Skin of body (tissue), 2 donors: ENCODE measurements around the gene RNF141. TPM values are rescaled to one million over a fixed set of nuclear protein-coding genes. Genes with fewer than 3 reads are reported as not detected.

Experiments used
- DNase-seq: peaks from one replicate; lab custom pipeline; 2025; lab: John Stamatoyannopoulos, UW
- total RNA-seq: library from RNA; depleted of rRNA; stranded (reverse); fragments of >200 nt; gene quantifications from one replicate; pipeline ENCODE4 v1.2.3, GENCODE V29; 2014

Gene RNF141
- total RNA-seq, 1 donor from 2014 or later: 34.2 TPM

DNA sequence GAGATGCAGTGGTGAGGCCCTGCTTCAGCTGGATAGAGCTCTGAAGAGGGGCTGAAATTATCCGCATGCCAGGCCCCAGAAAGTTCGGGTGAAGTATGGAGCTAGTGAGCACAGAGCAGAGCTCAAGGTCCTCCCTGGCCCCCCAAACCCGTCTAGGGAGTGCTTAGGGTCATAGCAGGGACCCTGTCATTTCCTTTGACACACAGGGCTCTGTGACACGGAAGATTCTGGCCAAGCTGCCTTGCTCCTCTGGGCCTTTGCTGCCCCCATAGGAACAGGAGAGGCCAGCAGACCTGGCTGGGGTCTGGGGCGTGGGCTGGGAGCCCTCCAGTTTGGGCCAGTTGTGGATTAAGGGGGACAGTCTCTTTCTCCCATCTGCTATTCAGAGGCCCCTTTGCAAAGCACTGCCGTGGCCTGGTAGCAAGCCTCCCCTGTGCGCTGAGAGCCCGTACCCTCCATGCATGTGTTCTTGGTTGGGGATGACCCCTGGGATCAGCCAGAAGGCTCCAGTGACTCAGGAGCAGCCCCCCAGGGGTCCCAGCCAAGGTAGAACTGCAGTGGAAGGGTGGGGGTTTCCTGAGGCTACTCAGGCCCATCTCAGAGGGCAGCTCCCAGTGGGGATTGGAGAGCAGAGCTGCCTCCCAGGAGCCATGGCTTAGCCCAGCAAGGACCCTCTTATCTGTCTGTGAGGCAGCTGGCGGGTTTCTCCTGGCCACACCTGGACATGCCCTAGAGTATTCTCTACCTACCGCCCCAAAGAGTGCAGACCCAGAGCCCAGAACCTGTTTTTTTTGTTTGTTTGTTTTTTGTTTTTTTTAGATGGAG is 42.3 kb downstream of the RNF141 start:
- DNase-seq: no peak

DNA sequence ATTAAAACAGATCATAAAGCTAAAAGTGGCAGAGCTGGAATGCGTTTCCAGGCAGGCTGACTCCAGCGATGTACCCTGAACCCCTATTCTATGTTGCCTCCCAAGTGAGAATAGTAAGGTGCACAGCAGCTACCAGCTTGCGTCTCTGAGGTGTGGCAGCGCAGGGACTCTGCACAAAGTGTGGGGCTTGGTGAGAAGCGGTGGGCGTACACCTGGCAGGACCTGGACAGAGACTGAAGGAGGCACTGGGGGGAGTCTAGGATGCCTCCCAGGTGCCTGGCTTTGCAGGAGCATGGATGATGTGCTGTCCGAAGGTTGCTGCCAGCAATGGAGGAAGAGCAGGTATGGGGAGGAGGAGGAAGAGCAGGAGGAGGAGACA is 43.0 kb downstream of the RNF141 start:
- no peak for DNase-seq

DNA sequence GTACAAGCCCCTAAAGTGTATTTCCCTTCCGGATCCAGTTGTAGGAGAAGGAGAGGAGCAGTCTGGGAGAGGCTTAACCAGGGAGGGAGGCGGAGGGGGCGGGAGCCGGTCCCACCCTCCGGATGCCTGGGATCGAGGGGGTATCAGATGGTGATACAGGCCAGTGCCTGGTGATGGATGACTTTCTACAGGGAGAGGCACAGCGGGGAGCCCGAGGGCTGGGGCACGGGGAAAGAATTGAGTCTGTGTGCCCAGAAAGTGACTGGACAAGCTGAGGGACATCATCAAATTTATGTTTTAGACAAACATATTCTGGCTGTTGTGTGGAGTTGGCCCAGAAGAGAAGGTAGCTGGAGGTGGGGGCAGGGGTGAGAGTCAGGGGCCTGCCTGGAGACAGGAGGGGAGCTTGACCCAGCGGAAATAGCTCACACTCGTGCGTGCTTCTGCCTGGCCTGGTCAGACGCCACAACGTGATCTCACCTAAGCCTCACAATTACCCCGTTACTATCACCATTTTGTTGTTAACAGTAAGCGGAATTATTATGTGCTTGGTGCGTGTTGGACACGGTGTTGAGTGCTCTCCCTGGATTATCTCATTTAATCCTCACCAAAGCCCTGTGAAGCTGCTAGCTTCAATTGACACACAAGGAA is 43.5 kb downstream of the RNF141 start:
- DNase-seq: no peak

DNA sequence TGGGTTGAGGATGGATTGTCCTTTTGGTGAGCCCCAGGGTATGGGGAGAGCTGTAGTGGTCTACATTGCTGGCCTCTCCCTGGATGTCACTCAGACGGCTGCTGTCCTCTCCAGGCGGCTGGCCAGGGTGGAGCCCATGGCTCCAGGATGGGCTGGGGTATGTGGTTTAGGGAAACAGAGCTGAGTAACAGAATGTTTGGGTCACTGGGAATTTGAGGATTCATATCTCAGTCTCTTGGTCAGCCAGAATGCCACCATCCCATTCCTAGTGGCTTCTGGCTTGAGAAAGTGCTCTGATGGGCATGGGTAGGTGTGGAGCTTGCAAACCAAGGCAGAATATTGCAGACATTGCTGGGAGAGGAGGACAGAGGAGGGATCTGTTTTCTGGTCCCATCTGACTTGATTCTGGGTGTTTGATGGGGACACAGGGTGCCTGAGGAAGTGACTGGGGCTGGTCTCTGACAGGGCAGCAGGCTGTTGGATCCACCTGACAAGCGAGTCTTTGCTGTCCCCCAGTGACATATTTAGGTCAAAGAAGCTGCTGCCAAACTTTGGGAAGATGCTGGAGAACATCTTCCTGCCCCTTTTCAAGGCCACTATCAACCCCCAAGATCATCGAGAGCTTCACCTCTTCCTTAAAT is 44.6 kb downstream of the RNF141 start:
- no peak for DNase-seq

DNA sequence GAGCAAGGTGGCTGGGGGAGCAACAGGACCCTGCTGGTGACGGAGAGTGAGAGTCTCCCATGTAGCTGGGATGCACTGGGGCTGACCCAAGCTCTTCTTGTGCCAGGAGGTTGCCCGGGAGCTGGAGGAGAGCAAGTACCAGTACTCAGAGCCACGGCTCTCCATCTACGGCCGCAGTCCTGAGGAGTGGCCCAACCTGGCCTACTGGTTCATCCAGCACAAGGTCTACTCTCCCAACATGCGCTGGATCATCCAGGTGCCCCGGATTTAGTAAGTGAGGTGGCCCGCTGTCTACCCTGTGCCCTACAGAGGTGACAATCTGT is 45.6 kb downstream of the RNF141 start:
- DNase-seq: no peak

DNA sequence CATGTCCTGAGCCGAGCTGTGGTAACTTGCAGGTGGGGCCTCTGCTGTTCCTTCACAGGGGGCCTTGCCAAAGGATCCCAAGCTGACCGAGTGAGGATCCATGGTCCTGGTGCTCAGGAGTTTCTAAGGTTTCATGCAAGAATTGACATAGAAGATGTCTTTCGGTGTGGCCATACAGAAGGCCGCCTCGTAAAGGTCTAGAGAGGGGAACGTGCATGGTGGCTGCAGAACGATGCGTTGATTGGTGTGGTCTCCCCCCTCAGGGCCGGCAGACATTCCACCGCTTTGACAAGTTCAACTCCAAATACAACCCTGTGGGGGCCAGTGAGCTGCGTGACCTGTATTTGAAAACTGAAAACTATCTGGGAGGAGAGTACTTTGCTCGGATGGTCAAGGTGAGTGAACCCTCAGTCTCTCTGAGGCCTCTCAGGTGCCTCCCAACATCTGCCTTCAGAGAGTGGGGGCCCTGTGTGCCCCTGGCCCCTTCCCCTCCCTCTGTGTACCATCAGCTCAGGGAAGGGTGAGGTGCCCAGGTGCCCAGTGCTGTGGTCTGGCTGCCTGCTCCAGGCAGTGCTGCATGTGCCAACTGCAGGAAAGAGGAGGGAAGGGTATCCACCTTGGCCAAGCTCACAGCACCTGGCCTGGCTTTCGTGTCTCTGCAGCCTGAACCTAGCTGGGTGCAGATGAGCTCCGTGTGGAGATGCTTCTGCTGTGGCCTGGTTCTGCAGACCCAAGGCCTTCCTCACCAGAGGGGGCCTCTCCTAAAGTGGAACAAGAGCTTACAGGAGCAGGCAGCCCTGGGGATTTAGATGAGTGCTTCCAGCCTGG is 46.1 kb downstream of the RNF141 start:
- no peak for DNase-seq

DNA sequence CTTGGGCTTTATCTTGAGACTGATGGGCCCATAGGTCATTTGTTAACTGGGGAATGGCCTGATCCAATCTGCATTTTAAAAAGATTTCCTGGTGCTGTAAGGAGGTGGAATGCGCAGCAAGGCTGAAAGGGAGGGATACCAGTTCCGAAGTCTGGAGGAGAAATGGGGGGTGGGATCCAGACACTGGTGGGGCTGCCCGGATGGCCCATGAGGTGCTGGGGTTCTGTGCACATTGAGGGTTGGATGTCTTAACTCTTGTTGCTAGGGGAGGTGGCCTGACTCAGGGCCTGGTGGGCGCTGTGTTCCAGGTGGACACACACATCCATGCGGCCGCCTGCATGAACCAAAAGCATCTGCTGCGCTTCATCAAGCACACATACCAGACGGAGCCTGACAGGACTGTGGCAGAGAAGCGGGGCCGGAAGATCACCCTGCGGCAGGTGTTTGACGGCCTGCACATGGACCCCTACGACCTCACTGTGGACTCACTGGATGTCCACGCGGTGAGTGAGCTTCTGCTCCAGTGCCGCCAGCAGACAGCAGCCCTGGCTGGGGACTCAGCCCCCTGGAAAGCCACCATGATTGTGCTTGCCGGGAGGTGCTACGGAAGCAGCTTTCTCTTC is 47.8 kb downstream of the RNF141 start:
- no peak for DNase-seq

DNA sequence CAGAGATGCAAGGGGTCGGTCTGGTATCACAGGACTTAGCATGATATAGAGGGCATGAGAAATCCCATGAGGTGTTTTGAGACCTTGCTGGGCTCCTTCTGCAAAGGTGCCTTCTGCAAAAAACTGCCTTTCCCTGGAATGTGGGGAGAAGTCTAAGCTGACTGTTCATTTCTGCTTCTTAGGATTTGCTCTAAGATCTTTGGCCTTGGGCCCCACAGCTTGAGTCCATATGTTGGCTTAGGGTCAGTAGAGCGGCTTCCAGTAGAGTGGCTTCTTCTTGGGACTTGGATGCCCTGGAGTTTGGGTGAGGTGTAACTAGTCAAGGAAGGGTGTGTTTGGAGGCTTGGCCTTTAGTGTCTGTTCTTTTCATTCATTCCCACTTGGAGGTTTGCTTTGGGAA is 48.9 kb downstream of the RNF141 start:
- DNase-seq: no peak

DNA sequence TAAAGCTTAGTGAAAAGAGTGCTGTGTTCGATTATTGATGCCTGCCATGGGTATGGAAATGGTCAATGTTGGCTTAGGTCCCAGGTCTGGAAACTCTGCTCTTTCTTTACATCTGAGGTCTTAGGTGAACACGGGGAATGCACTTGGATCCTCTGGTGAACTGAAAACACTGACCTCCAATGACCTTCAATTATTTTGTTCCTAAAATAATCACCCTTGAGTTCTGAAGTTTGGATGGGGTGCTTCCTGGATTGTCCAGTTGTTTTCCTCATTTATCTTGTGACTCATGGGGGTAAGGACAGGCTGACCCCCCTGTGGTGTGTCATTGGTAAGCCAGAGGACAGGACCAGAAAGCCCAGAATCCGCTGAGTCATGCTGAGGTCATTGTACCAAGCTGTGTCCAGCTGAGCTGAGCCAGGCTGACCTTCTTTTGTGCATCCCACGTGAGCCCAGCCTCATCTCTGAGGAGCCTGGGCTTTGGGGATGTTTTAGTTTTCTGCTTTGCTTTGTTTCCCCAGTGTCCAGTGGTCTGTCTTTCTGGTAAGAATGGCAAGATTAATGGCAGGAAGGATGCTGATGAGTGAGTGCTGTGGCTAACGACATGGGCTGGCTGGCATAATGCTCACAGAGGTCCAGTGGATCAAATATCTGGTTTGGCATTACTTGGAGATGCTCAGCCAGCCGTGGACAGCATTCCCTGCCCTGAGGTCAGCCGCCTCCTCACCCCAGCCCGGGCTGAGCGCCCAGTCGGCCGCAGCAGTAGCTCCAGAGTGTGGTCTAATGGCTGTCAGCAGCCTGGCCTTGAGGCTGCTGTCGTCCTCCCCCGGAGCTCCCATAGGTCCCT is 50.4 kb downstream of the RNF141 start:
- DNase-seq: no peak

DNA sequence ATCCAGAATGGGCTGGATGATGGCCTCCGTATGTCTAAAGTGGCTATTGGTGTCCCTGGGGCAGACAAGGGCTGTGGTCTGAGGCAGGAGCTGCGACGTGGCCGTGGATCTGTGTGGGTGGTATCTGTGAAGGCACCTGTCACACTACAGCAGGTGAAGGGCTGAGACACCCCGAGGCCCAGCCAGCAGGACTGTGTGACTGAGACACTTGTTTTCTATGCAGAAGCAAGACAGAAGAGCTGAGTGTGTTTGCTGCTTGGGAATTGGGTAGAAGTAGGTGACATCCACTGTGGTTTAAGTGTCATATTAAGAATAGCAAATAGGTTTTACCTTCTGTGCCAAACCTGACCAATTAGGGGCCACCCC is 51.0 kb downstream of the RNF141 start:
- DNase-seq: no peak

DNA sequence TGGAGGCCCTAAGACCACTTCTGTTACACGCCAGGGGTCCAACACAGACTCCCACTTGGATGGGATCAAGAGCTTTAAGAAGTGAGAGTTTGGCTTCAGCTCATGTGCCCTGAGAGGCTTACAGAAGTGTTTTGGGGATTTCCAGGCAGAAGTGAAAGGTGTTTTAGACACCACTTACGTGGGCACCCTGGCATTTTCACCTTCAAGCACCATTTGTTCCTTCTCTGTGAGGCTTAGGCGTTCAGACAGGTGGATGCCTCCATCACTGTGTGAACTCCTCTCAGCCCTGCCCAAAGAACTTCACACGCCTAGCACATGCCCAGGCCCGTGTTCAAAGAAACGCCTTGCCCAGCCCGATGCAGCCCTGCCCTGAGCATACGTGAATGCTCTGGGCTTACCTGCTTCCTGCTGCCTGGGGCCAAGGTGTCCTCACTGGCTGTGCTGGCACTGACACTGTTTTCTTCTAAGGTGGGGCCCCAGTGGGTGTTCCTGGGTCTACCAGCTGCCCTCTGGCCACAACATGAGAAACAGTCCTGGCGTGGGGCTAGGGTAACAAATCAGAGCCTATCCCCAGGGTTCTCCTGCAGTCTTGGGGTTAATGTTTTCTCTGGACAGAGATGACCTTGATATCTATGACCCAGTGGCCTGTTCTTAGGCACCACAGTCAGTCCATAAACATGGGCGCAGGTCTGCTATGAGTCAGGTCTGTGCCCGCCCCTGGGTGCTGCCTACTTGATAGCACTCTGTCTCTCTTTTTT is 51.9 kb downstream of the RNF141 start:
- no peak for DNase-seq

DNA sequence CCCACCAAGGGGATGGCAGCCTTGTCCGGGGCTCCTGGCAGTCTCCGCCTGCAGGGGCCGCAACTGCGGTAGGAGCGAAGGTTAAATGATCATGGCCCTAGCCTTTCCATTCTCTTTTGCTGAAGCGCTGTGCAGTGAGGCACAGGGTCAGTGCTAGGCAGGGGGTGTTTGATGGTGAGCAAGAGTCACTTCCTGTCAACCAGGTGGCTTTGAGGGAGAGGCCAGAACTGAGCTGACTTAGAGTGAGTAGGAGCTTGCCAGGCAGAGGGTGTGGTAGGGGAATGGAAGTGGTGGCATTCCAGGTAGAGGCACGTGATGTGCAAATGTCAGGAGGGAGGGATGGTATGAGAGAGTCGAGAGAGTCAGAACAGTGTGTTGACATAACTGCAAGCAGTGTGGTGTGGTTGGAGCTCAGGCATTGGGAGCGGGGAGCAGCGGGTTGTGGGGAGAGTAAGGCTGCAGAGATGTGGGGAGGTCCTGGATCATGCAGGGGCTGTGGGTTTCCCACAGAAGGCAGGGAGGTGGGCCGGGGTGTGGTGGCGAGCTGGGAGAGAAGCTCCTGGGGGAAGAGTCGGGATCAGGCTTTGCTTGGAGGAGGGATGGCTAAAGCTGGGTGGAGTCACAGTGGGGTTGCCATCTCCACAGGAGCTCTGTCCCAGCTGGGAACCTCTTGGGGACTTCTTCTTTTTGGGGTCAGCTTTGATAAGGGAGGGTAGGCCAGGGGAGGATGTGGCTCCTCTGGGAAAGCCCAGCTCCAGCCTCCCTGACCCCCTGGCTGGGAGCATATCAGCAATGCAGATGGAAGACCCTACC is 52.7 kb downstream of the RNF141 start:
- DNase-seq: no peak

DNA sequence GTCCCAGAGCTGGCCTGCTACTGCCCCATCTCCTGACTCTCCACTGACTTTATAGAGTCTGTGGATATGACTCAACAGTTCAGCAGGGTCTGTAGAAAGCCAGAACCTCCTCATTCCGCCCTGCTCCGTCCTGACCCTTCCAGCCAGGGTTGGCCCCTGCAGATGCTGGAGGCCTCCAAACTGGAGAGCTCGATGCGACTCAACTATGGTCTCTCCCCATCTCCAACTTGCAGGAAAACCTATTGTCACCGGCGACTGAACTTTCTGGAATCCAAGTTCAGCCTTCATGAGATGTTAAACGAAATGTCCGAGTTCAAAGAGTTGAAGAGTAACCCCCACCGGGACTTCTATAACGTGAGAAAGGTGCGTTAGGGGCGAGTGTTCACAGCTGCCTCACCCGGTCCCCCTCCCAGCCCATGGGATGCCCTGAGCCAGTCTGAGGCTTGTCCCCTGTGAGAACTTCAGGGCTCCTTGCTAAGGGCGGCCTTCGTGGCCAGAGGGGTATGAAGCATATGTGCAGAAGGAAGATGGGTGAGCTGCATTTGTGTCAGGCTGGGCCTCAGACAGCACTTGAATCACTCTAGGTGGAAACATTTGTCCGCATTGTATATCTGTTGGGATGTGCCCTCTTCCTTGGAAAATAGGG is 53.9 kb downstream of the RNF141 start:
- DNase-seq: no peak

DNA sequence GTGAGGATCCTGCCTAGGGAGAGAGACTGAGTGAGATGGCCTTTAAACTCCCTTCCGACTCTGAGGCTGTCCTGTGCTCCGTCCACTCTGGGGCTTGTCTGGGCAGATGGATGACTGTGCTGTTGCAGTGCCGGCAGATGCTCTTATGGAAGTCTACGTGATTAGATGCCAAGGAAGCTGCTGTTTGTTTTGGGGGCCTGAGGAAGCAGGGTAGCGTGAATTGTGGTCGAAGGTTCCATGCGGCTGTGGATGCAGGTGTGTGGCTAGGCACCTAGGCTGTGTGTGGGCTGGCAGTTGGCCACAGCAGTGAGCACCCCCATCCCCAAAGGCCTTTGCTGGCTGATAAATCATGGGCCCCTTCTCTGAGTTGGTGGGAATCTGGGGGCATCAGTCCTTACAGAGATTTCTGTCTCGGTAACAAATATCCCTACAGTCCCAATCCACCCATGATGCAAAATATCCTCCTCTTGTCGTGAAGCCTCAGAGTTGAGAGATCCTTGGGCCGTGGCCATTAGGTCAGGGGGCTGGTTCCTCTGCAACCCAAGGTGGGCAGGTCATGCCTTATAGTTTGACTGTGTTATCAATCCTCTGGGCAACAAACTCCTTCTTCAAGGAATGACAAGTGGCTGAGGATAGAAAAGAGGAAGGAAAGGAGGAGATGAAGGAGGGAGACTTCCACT is 54.7 kb downstream of the RNF141 start:
- no peak for DNase-seq

DNA sequence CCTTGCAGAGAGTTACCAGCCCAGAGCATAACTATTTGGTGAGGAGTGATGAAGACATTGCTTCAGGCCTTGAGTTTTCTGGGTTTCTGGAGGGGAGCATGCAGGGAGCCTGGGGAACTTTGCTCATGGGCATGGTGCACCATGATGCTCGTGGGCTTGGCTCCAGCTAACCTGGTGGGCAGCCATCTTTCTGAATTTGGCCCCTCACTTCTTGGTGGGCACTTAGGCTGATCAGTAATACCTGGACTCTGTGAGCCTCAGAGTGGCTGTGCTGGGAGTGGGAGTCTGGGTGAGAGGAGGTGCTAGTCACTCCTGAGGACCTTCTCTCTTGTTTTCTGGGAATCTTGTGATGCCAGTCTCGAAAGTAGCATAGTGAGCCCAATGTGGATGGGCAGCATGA is 55.3 kb downstream of the RNF141 start:
- DNase-seq: no peak

DNA sequence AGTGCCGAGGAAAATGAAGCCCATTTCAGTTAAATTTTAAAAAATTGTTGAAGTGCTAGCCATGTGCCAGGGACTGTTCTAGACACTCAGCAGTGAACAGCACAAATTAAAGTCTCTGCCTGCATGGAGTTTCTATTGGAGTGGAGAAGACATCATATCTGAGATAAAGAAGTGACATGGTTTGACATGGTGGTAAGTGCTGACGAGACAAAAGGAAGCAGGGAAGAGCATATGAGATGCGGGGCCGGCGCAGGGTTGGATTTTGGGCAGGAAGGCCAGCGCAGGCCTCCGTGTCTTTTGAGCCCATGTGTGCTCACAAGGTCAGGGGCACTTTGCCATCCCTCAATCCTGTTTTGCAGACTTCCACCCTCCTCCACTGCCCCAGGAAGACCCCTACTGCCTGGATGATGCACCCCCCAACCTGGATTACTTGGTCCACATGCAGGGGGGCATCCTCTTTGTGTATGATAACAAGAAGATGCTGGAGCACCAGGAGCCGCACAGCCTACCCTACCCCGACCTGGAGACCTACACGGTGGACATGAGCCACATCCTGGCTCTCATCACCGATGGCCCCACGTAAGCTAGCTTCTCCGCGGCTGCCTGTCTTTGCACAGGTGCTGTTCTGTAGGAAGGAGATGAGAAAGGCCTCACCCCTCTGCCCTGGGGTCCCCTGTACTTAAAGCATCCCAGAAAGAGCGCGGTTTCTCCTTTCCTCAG is 56.4 kb downstream of the RNF141 start:
- no peak for DNase-seq

DNA sequence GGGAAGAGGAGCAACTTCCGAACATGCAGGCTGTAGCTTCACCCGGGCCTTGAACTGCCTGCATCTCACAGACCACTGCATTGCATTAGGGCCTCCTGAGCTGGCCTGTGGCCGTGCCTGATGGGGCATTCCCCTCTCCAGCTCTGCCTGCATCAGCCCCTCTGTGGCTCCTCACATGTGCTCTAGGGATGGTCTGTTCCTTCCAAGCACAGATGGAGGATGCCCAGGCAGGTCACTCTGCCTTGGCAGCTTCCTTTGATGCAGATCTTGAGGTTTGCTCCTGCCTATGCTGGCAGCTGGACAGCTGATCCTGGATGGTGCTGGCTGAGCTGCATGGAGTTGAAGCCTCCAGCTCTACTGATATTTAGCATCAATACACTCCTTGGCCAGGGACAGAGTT is 57.4 kb downstream of the RNF141 start:
- no peak for DNase-seq
